Sciatic nerve (tissue), 2 donors: ENCODE results near the gene SLC32A1. TPM values are rescaled to one million over a fixed set of nuclear protein-coding genes. Genes with fewer than 3 reads are reported as not detected.

Source experiments
- ATAC-seq: fragments of 200-7000 bp; cut with Tn5 transposase; one replicate; pipeline ENCODE4 v1.9.1; 2020; ENCODE audit warnings: mild to moderate bottlenecking, moderate library complexity
- DNase-seq: peaks from one replicate; pipeline ENCODE4 v3.0.0-alpha.2; 2020; ENCODE audit warnings: low spot score
- intact Hi-C: fragments of 100-400 bp; cut with DNase I; formaldehyde crosslinking; loops from one replicate; pipeline ENCODE4 v1.14.2; 2022
- total RNA-seq: library from RNA; stranded (reverse); fragmentation: NEBNext Ultra II Directional; extraction: Animal tissue kit (Norgen Biotek cat#: 25700); gene quantifications from one replicate; pipeline ENCODE4 v1.2.1, GENCODE V29; 2021
- donor health status: DM: no; HTN: no; CAD: no.
- donor health status: DM: no; HTN: no; CAD: no.

The SLC32A1 gene
- total RNA-seq, 1 donor from 2014 or later, result not detected

DNA sequence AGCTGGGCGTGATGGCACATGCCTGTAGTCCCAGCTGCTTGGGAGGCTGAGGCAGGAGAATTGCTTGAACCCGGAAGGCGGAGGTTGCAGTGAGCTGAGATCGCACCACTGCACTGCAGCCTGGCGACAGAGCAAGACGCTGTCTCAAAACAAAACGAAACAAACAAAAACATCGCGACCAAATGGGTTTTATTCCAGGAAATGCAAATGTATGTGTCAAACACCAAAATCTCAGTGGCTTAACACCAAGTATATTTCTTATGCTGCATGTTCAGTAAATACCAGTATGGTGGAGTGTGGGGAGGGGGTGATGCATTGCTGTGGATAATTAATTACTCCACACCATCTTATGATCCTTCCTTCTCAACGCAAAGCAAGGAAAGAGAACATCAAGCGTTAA is 52.1 kb downstream of the SLC32A1 start:
- ATAC-seq (no peak), DNase-seq (no peak)
- intact Hi-C loops, result no loop called here

Other genes starting within 250 kb of the SLC32A1 start
- gene ADIG, start 143.3 kb upstream of the SLC32A1 start, total RNA-seq, result not detected
- gene ARHGAP40, start 122.7 kb upstream of the SLC32A1 start, total RNA-seq, result not detected
- 8.5 TPM for gene ACTR5, start 24.0 kb downstream of the SLC32A1 start, total RNA-seq
- gene PPP1R16B, start 81.2 kb downstream of the SLC32A1 start, total RNA-seq, result 7.5 TPM
- gene FAM83D, start 201.9 kb downstream of the SLC32A1 start, total RNA-seq, result 0.13 TPM
- 11.3 TPM for gene DHX35, start 237.9 kb downstream of the SLC32A1 start, total RNA-seq